Measurements from ENCODE around the gene RBPJ.

DNA sequence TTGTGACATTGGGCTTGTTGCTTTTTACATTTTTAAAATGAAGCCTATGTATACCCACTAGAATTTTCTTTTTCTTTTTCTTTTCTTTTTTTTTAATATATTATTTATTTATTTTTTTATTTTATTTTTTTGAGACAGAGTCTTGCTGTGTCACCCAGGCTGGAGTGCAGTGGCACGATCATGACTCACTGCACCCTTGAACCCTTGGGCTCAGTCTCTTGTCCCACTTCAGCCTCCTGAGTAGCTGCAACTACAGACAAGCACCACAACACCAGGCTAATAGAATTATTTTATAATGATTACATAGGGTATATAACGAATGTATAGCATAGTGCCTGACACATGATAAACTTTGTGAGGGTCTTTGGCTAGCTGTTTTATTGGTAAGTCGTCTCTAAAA lies 64.9 kb downstream of the RBPJ start:
- no peak for TF ChIP-seq ARNT (IDR thresholded peaks at IDR 0.05)
- TF ChIP-seq SUZ12 (IDR thresholded peaks at IDR 0.05) = no peak
- no peak for TF ChIP-seq CTBP1 (IDR thresholded peaks at IDR 0.05; ENCODE audit: borderline replicate concordance)
- no peak for TF ChIP-seq FOXK2 (IDR thresholded peaks at IDR 0.05)
- no peak for TF ChIP-seq BHLHE40 (IDR thresholded peaks at IDR 0.05; ENCODE audit: borderline replicate concordance)
- no peak for TF ChIP-seq SP1 (IDR thresholded peaks at IDR 0.05)
- no peak for TF ChIP-seq ELF4 (IDR thresholded peaks at IDR 0.05)
- TF ChIP-seq LEF1 (IDR thresholded peaks at IDR 0.05; ENCODE audit: borderline replicate concordance) = no peak
- no peak for TF ChIP-seq ZNF384 (IDR thresholded peaks at IDR 0.05)
- no peak for TF ChIP-seq HDGF (IDR thresholded peaks at IDR 0.05; ENCODE audit: borderline replicate concordance)
